Suppressor macrophage treated with lipopolysaccharide for 1 hour (primary cell): Measurements from ENCODE around the gene FNBP1L.
"Not testable (repeated sequence)": the region's sequence is repeated elsewhere in the genome, so short reads cannot be mapped to it uniquely, and the experiment has no call there.

ENCODE experiments used
- DNase-seq, 3 donors: peaks; one replicate each; pipeline ENCODE4 v3.0.0-alpha.2; 2020 to 2022

FNBP1L gene

GRCh38 chr1:93575621-93576284 lies 127.8 kb downstream of the FNBP1L start:
- DNase-seq, result no peak

- no peak for DNase-seq
Measured at GRCh38 chr1:93576346-93576745, 128.4 kb downstream of the FNBP1L start.

DNA sequence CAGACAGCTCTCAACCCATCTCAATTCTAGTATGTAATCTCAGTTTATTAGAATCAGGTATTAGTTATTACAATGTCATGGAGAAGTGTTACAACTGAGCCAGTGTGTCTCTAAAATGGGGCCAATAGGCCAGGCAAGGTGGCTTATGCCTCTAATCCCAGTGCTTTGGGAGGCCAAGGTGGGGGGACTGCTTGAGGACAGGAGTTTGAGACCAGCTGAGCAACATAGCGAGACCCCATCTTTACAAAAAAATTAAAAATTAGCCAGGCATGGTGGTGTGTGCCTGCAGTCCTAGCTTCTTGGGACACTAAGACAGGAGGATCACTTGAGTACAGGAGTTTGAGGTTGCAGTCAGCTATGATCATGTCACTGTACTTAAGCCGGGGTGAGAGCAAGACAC lies 128.8 kb downstream of the FNBP1L start:
- no peak for DNase-seq

- no peak for DNase-seq
Measured at GRCh38 chr1:93577536-93578432, 129.9 kb downstream of the FNBP1L start.

- DNase-seq, result no peak
Measured at GRCh38 chr1:93578433-93578830, 130.5 kb downstream of the FNBP1L start.

DNA sequence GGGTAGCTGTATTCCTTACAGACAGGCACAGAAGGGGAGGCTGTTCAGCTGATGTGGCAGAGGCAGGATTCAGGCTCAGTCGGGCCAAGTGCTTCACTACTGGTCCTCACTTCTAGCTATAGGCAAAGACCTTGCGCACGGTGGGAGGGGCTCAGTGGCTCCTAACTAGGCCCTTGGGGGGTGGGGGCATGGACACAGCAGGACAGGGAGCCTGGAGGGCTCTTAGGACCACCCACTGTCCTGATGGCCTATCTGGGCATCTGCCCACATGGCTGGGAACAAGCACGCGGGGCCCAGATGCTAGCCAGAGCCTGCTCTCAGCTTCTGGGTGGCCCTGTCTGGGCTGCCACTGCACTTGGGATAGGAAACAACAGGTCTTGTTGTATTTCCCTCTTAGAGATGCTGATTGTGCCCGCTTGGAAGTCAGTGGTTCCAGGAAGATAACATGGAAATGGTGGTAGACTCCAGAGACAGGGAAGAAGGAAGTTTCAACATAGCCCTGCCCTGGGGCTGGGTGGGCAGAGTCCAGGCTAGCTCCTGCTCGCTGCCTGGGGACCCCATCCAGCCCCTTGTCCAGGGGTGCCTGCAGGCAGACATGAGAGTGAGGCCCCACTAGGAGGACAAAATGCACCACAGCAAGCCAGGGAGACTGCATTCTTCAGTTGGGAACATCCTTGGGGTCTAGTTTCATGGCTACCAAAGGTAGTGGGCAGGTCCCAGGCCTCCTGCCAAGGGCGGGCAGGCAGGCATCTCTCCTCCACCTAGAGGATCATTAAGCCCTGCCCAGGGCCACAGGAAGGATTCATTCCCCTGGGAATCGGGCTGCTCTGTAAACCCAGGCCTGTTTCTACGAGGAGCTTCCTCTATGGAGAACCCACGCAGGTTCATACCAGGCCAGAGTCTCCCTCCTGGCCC lies 131.2 kb downstream of the FNBP1L start:
- no peak for DNase-seq

GRCh38 chr1:93579891-93580290 lies 132.0 kb downstream of the FNBP1L start:
- DNase-seq, result peak in 2 of 3 donors; percentile 22 to 37

GRCh38 chr1:93581917-93582850 lies 134.3 kb downstream of the FNBP1L start:
- no peak for DNase-seq

DNA sequence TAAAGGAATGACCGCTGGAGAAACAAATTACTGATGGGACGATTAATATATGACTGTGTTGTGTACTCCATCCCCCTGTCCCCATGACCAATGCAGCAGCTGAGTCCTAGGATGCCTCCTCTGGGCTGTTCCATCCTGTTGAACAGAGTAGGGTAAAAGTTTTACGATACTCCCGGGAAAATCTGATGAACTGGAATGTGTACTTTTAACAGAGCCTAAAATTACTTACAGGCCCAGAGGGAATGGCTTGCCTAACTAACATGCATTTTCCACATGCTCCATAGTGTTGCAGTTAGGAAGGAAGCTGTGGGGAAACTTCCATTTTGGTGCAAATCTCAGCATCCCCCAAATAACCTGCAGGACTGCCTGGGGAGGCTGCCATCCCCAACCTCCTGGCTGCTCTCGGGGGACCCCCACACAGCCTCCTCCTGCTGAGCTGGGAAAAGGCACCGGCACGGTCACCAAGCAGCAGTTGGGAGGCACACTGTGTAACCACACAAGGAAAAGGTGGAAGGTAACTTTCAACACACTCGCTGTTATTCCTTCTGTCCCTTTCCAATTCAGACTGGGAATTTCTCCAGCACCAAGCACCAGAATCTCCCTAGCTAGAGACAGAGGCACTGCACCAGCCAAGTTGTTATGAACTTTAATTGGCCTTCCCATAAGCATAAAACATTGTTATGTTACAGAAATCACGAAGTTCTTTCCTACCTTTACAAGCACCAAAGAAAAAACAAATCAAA lies 136.5 kb downstream of the FNBP1L start:
- no peak for DNase-seq

DNA sequence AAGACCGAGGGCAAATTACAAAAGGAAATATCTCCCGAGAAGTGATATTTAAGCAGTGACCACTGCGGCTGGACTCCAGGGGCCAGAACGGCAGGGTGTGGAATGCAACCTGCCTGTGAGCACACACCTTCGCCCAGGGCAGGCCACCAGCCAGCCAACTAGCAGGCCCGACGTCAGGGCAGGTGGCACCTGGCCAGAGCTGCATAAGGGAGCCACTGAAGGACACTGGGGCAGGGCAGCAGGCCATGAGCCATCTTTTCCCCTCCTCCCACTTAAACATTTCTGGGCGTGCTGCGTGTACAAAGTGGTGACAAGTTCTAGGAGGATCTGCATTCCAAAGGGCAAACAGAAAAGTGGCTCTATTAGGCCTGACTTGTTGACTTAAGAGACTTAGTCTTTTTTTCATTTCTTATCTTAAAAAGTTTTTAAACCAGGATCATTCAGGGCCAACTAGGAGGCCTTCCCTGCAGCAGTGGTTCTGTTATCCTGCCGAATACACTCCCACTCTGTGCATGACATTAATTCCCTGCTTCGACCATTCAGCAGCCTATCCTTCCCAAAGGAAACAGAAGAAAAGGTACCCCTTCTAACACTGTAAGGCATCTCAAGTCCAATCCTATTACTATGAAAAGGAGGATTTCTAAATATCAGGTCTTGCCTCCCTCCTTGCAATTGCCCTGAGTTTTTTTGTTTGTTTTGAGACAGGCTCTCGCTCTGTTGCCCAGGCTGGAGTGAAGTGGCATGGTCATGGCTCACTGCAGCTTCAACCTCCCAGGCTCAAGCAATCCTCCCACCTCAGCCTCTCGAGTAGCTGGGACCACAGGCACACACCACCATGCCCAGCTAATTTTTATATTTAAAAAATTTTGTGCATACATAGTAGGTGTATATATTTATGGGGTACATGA lies 137.4 kb downstream of the FNBP1L start:
- DNase-seq, result no peak

DNA sequence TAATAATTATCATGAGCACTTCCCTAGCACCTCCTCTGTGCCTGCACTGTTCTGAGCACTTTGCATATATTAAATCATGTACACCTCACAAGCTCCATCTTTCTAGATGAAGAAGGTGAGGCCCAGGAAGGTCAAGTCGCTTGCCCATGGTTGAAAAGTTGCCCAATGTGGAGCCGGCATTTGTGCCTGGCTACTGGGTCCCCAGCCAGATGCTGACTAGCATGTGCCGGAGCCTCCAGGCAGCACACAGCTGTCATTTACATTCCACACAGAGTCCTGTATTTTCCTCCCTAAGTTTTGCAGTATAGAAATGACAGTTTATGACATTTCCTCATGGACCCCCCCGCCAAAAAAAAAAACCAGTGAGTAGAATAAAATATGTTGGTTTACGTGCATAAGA lies 139.4 kb downstream of the FNBP1L start:
- DNase-seq, result no peak

- peak; percentile 29 to 50 (median 33) for DNase-seq
Measured at GRCh38 chr1:93588206-93588605, 140.3 kb downstream of the FNBP1L start.

- no peak for DNase-seq
Measured at GRCh38 chr1:93588955-93589354, 141.0 kb downstream of the FNBP1L start.

GRCh38 chr1:93591291-93591675 lies 143.4 kb downstream of the FNBP1L start:
- DNase-seq, result not testable (repeated sequence)

GRCh38 chr1:93591676-93592550 lies 144.0 kb downstream of the FNBP1L start:
- DNase-seq, result peak; percentile 62 to 73 (median 65)

- DNase-seq, result peak in 2 of 3 donors; percentile 17 to 48
Measured at GRCh38 chr1:93592551-93592949, 144.6 kb downstream of the FNBP1L start.

DNA sequence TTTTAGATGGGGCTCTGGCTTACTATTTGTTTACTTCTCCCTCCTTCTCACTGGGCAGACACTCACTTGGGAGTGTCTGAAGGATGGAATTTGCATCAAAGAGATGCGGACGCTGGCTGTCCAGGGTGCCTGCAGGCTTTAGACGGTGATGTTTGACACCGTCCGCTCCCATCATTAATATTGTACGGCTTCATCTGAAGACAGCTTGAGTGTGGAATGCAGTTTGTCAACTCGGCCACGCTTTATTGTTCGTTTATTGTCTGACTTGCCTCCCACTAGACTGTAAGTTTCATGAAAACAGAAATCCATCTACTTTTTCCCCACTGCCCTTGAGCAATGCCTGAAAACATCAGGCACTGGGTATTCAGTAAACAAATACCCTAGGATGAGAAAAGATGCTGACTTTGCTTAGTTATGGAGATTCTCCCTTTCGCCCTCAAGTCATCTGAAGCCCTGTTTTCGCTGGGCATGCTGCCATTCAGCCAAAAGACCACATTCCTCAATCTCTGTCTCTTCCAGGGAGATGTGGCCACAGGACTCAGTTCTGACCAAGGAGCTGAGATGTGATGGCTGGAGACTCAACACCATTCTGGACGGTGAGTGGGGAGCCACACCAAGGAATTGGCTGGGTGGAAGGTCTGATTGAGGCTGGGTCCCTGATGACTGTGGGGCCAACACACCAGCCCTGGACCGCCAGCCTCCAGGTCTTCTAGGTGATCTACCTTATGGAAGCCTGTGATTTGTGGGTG lies 146.1 kb downstream of the FNBP1L start:
- DNase-seq, result no peak

DNA sequence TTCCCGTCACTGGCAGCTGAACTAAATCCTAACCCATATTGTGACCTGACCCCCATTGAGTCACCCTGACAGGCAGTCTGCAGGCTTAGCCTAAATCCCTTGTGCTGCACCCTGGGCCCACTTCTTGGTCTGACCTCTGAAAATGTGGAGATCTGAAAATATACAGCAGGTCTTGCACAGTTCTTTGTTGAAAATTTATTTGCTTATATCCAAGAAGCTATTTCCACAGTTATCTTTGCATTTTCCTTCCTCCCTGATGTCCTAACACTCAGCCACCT lies 146.6 kb downstream of the FNBP1L start:
- no peak for DNase-seq

- no peak for DNase-seq
Measured at GRCh38 chr1:93595266-93595665, 147.3 kb downstream of the FNBP1L start.
